KBM-7 (cell line): ENCODE data around the gene RGL3.
A peak's percentile ranks its signal among the peaks of the same experiment; 100 is the strongest.
"Not testable (repeated sequence)": the region's sequence is repeated elsewhere in the genome, so short reads cannot be mapped to it uniquely, and the experiment has no call there.

Source experiments
- DNase-seq: peaks from one replicate; pipeline ENCODE4 v3.0.0-alpha.2; 2015
- in situ Hi-C: fragments of 300-500 bp; cut with MboI; formaldehyde crosslinking; loops from 2 replicates; pipeline ENCODE4 v1.14.3; 2020; ENCODE audit warnings: low sequenced_read_pairs, low pct_unique_long_range_greater_than_20kb, mixed read lengths

Gene RGL3, protein sequence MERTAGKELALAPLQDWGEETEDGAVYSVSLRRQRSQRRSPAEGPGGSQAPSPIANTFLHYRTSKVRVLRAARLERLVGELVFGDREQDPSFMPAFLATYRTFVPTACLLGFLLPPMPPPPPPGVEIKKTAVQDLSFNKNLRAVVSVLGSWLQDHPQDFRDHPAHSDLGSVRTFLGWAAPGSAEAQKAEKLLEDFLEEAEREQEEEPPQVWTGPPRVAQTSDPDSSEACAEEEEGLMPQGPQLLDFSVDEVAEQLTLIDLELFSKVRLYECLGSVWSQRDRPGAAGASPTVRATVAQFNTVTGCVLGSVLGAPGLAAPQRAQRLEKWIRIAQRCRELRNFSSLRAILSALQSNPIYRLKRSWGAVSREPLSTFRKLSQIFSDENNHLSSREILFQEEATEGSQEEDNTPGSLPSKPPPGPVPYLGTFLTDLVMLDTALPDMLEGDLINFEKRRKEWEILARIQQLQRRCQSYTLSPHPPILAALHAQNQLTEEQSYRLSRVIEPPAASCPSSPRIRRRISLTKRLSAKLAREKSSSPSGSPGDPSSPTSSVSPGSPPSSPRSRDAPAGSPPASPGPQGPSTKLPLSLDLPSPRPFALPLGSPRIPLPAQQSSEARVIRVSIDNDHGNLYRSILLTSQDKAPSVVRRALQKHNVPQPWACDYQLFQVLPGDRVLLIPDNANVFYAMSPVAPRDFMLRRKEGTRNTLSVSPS

DNA sequence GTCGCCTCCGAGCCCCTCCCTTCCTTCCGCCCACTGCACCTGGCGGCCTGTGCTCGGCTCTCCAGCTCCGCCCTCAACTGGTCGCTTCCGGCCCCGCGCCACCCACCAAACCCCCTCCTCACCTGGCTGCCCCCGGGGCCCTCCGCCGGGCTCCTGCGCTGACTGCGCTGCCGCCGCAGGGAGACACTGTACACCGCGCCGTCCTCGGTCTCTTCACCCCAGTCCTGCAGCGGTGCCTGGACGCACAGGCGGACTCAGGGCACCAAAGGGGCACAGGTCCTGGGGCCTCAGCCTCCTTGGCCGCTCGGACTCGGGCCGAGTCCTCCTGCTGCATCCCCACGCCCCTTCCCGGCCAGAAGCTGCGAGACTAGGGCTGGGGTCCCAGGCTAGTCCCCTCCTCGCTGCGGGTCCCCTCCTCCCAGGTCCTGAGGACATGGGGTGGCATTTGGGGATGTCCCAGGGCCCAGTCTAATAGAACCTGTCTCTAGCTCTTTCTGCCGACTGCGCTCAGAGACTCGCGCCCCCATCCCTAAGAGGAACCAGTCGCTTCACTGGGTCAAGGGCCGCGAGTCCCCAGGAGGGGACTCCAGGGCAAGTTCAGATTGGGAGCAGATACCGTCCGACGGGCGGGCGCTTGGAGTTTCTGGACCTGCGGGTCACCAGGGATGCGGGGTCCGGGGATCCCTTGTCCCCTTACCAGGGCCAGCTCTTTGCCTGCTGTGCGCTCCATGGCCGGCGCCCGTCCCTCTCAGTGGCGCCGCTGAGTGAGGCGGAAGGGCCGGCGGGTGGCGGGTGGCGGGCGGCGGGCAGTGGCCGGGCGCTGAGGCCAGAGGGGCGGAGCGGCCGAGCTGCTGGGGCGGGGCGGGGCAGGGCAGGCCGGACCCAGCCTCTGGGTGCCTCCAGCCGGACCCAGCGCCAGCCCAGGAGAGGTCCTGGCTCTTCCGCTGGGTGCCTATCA is at the start of gene RGL3:
RGL3 (minus strand) TSS at position 766 of the 958 bp plus-strand sequence; CDS start at position 730, 36 bp downstream.
- no peak for DNase-seq
- in situ Hi-C loops, result no loop called here

DNA sequence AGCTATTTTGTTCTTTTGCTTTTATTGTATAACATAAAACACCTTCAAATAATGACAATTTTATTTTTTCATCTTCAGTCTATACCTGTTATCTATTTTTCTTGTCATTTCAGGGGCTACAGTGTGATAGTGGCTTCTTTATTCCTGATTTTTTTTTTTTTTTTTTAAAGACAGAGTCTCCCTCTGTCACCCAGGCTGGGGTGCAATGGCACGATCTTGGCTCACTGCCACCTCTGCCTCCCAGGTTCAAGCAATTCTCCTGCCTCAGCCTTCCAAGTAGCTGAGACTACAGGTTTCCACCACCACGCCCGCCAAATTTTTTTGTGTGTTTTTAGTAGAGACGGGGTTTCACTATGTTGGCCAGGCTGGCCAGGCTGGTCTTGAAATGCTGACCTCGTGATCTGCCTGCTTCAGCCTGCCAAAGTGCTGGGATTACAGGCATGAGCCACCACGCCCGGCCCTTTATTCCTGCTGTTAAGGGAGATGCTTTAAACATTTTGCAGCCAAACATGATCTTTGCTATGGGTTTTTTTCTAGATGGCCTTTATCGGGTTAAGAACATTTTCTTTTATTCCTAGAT is 49.2 kb upstream of the RGL3 start:
- DNase-seq, in situ Hi-C loops: not testable (repeated sequence)

DNA sequence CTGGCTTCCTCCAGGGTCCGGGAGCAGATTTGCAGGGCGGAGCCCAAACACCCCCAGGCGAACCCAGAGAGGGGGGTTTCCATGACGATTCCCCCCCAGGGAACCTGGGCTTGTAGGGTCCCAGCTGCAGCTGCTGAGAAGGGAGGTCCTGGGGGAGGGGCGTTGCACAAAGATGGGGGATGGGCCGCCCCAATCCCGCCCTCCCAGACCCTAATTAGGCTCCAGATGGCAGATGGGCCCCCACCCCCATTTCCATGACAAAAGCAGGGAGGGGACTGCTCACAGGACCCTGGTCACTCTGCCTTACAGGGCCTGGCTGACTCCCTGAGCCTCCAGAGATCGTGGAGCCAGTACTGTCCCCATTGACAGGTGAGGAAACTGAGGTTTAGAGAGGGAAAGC is 46.5 kb upstream of the RGL3 start:
- in situ Hi-C loops, result no loop called here
- no peak for DNase-seq

DNA sequence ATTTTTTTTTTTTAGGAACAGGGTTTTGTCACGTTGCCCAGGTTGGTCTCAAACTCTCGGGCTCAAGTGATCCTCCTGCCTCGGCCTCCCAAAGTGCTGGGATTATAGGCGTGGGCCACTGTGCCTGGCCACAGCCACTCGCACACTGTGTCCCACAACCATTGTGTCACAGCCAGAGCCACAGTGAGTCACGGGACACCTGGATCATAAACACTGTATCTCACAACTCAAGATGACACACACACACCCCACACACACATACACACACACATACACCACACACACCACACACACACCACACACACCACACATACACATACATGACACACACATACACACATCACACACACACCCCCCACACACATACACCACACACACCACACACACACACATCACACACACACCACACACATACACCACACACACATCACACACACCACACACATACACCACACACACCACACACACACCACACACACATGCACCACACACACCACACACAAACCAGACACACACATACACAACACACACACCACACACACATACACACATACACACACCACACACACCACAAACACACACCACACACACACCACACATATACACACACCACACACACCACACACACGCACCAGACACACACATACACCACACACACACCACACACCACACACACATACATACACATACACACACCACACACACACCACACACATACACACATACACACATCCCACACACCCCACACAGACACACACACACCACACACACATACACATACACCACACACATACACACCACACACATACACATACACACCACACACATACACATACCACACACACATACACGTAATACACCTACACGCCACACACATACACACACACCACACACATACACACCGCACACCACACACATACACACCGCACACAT is 45.5 kb upstream of the RGL3 start:
- no peak for DNase-seq
- in situ Hi-C loops, result no loop called here

DNA sequence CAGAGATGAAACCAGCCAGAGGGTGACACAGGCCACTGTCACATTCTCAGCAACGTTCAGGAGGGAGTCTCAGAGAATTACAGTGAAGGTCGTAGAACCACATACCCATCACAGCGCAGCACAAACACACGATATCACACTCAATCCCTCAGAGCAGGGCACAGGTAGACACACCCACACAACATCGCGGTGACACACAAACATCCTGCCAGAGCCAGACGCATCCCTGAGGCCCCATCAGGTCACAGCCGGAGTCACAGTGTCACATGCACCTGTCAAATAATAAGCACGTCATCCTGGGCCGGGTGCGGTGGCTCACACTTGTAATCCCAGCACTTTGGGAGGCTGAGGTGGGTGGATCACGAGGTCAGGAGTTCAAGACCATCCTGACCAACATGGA is 44.3 kb upstream of the RGL3 start:
- no peak for DNase-seq
- in situ Hi-C loops, result no loop called here

DNA sequence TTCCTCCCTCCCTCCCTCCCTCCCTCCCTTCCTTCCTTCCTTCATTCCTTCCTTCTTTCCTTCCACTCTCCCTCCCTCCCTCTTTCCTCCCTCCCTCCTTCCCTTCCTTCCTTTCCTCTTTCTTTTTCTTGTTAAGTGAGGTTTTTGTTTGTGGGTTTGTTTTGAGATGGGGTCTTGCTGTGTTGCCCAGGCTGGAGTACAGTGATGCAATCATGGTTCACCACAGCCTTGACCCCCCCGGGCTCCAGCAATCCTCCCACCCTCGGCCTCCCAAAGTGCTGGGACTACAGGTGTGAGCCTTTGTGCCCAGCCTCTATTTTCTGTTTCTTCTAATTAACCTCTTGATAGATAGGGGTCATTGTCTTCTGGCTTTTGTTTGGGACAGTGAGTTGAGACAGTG is 42.3 kb upstream of the RGL3 start:
- in situ Hi-C loops, result no loop called here
- no peak for DNase-seq

DNA sequence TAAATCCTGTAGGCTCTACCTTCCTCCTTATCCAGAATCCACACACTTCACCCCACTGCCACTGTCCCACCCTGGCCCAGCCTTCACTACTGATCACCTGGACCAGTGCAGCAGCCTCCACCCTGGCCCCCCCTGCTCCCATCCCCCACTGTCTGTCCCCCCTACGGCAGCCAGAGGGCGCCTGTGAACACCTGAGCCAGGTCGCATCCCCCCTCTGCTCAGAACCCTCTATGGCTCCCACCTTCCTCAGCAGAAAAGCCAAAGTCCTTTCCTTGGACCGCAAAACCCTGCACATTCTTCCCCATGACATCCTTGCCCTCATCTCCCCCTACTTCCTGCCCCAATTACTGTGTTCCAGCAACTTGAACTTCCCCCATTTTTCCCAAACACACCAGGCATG is 41.1 kb upstream of the RGL3 start:
- in situ Hi-C loops, result no loop called here
- no peak for DNase-seq

DNA sequence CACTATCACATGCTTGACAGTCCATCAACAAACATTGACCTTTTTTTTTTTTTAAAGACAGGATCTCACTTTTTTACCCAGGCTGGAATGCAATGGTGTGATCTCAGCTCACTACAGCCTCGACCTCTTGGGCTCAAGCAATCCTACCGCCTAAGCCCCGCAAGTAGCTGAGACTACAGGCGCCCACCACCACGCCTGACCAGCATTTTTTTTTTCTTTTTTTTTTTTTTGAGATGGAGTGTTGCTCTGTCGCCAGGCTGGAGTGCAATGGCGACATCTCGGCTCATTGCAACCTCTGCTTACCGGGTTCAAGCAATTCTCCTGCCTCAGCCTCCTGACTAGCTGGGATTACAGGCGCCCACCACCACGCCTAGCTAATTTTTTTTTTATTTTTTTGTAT is 39.8 kb upstream of the RGL3 start:
- in situ Hi-C loops, DNase-seq: not testable (repeated sequence)

DNA sequence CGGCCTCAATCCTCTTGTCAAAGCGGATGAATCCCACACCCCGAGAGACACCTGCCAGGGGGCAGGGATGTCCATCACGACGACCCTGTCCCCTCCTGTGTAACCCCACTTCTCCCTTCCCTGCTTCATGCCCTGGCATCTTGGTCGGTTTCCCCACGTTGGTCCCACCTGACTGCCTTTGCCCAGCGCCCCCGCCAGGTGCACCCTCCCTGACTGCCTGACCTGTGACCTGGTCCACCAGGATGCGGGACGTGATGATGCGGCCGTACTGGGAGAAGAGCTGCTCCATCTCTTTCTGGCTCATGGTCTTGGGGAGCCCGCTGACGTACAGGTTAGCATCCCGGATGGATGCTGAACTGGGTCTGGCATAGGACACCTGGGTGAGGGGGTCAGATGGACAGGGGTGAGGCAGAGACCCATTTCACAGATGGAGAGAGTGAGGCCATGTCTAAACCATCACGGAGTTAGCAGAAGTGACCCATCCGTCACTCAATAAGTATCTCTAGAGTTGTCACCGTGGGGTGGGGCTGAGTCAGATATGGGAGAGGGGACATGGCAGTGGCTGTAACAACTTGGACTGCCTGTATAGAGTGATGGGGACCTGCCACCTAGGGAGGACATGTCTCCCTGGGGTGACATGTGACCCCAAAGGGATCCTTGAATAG is 39.3 kb upstream of the RGL3 start:
- in situ Hi-C loops, result no loop called here
- no peak for DNase-seq

DNA sequence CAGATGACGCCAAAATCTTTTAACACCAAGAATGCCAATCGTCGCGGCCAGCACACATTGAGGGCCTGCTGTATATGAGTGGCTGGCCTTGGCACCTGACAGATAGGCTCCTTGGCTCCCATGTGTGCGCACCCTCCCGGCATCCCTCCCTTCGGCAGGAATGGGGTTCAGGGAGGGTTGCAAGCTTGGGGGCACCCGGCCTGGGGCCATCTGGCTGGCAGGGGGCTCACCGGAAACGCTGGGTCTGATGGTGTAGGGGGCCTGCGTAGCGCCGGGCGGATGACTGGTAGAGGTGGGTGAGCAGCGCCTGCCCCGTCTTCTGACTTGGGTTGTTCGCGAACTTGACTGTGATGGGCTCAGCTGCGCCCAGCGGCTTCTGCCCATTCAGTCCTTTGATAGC is 38.7 kb upstream of the RGL3 start:
- no peak for DNase-seq
- in situ Hi-C loops, result no loop called here

DNA sequence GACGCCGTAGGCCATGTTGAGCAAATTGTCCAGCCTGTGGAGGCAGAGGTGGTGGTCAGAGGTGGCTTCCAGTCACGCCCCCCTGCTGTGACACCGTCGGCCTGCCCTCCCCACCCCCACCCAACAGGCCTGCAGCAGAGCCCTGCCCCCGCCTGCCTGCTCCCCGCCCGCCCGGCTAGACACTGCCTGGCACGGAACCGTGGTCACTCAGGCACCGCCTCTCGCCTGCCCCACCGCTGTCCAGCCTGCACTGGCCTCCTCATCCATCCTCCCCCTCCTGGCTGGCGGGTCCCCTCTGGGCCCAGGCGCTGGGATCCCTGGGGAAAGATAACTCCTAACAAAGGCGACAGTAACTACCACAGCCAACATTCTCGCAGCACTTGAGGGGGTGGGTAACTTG is 38.0 kb upstream of the RGL3 start:
- DNase-seq, result no peak
- in situ Hi-C loops, result no loop called here

DNA sequence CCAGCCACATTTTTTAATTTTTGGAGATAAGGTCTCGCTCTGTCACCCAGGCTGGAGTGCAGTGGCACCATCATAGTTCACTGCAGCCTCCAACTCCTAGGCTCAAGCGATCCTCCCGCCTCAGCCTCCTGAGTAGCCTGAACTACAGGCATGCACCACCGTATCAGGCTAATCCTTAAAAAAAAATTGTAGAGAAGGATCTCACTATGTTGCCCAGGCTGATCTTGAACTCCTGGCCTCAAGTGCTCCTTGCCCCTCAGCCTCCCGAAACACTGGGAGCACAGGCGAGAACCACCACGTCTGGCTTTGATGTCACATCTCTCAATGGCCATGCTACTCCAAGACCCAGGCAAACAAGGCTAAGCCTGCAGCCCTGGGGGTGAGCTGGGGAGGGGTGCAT is 37.5 kb upstream of the RGL3 start:
- in situ Hi-C loops, result no loop called here
- DNase-seq, result no peak

DNA sequence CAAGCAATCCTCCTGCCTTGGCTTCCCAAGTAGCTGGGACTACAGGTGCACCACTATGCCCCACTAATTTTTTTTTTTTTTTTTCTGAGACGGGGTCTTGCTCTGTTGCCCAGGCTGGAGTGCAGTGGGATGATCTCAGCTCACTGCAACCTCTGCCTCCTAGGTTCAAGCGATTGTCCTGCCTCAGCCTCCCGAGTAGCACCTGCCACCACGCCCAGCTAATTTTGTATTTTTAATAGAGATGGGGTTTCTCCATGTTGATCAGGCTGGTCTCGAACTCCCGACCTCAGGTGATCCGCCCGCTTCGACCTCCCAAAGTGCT is 36.1 kb upstream of the RGL3 start:
- DNase-seq, in situ Hi-C loops: not testable (repeated sequence)

DNA sequence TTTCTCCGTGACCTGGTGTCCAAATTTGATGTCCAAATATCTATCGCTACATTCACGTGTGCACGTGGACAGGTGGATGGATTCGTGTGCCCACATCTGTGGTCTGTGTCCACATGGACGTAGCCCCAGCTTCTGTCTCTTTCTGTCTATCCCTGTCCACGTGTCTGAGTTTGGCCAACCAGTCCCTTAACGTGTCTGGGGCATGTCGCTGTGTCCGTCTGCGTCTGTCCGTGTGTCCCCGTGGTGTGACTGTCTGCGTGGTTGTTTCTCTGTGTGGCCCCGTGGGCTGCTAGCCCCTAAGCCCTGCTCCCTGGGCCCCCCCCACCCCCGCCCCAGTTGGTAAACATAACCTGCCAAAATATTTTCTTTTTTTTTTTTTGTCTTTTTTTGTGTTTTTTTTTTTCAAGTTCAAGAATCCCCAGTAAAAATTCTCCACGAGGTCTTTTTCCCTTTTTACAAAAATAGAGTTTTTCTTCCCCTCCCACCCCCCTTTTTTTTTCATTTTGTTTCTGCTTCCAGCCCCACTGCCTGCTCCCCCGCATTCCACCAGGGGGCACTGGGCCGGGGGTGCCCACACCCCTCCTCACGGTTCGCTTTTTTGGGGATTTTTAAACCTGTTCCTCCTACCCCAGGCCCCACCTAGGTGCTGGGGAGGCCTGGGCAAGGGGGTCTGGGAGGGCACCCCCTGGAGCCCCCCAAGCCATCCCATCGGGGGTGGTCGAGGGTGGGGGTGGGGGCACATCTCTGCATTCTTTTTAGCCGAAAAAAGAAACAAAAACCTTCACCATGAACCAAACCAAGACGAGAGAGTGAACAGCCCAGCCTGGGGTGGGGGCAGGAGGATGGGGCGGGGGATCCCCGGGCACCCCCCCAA is 34.6 kb upstream of the RGL3 start:
- in situ Hi-C loops, result no loop called here
- peak; percentile 21 for DNase-seq

DNA sequence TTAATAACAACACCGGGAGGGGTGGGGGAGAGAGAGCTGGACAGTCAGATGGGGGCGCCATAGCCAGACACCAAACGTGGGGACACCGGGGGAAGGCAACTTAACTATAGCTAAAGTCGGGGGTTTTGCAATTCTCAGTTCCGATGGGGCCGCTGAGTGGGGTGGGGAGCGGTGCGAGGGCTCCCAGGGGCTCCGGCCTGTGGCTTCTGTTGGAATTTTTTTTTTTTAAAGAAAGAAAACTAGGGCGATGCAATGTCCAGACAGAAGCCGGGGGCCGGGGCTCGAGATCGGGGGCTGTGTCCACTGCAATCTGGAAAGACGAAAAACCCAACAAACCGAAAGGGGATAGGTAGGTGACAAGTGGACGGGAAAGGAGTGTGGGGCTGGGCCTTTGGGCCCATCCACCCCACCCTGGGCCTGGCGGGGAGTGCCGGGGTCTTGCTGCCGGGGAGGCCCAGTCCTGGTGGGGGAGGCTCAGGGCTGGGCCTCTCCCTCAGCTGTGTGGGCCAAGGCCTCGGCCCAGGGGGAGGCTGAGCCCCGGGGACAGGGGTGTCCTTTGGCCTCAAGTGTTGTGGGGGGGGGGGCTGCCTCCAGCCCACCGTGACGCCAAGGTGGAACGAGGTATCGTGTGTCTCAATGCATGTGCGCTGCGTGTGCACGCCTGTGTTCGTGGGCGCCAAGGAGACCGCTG is 33.7 kb upstream of the RGL3 start:
- in situ Hi-C loops, result no loop called here
- no peak for DNase-seq

DNA sequence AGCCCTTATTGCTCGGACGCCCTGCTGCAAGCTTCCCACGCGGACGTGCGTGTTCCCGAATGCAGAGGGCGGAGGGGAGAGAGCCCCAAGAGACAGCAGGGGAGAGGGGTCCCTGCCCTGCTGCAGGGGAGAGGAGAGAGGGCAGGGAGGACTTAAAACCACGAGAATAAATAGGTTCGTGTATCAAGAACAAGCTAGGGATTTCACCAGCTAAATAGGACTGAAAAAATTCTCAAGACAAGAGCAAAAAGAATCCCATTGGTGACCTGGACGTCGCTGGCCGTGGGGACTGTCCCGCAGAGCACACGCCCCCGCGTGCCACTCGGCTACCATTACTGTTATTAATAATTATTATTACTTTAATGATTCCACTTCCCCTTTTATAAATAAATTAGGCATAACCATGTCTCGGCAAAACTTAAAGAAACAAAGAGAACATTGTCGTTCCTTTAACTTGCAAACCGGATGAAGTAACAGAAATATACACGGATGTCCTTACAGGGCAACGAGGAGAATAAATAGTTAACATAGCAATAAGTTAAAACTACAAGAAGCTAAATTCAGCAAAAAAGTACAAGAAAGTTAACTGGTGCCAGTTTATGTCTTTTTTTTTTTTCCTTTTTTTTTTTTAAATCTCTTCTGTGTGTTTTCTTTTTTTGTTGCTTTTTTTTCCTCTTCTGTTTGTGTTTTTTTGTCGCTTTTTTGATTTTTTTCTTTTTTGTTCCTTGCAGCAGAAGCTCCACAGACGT is 32.9 kb upstream of the RGL3 start:
- no peak for DNase-seq
- in situ Hi-C loops, result no loop called here
